Mesenchymal stem cell (in vitro differentiated cells and primary cell): ENCODE data around the gene OTOF.

ENCODE experiments used
- DNase-seq: peaks from one replicate; pipeline ENCODE4 v3.0.0-alpha.2; 2013
- H2AFZ ChIP-seq: one replicate; pipeline ENCODE4 v1.6.1; 2013; ENCODE audit warnings: low read depth, mild to moderate bottlenecking, control low read depth, inconsistent platforms, low read length, moderate library complexity
- H2AK5ac ChIP-seq: 2 replicates; pipeline ENCODE4 v1.6.1; 2013; ENCODE audit warnings: low read length, moderate library complexity, mild to moderate bottlenecking, inconsistent platforms; ENCODE audit not compliant: severe bottlenecking
- H2BK120ac ChIP-seq: one replicate; pipeline ENCODE4 v1.6.1; 2013; ENCODE audit warnings: low read depth, mild to moderate bottlenecking, inconsistent platforms, low read length, moderate library complexity
- H2BK12ac ChIP-seq, 2 experiments: one replicate each; pipeline ENCODE4 v1.6.1; 2013; ENCODE audit warnings: inconsistent platforms in 2 of 2, low read length in 2 of 2, mild to moderate bottlenecking in 2 of 2, moderate library complexity in 2 of 2, control low read depth in 1 of 2
- H2BK15ac ChIP-seq: one replicate; pipeline ENCODE4 v1.6.1; 2013; ENCODE audit warnings: mild to moderate bottlenecking, low read depth, inconsistent platforms; ENCODE audit not compliant: poor library complexity, severe bottlenecking
- H2BK5ac ChIP-seq: 2 replicates; pipeline ENCODE4 v1.6.1; 2013; ENCODE audit warnings: low read depth, mild to moderate bottlenecking, low read length, control low read depth, inconsistent platforms; ENCODE audit not compliant: poor library complexity, severe bottlenecking
- H3K14ac ChIP-seq, 2 experiments: one replicate each; pipeline ENCODE4 v1.6.1; 2013; ENCODE audit warnings: inconsistent platforms in 2 of 2, low read length in 2 of 2, control low read depth in 1 of 2, mild to moderate bottlenecking in 1 of 2, moderate library complexity in 1 of 2
- H3K18ac ChIP-seq, 2 experiments: one replicate each; pipeline ENCODE4 v1.6.1; 2013; ENCODE audit warnings: inconsistent platforms in 2 of 2, low read length in 2 of 2, control low read depth in 1 of 2, low read depth in 1 of 2, mild to moderate bottlenecking in 1 of 2
- H3K23ac ChIP-seq, 2 experiments: one replicate each; pipeline ENCODE4 v1.6.1; 2013; ENCODE audit warnings: inconsistent platforms in 2 of 2, low read length in 2 of 2, mild to moderate bottlenecking in 2 of 2, moderate library complexity in 2 of 2, control low read depth in 1 of 2
- H3K27ac ChIP-seq: 2 replicates; pipeline ENCODE4 v1.5.1; 2013; ENCODE audit warnings: mild to moderate bottlenecking, moderate library complexity, low read length, control low read depth, inconsistent platforms; ENCODE audit not compliant: poor library complexity, severe bottlenecking
- H3K27me3 ChIP-seq, 2 experiments: 2 replicates each; pipeline versions ENCODE4 v1.6.1 to v1.7.0; 2013; ENCODE audit warnings: low read length in 2 of 2, mild to moderate bottlenecking in 2 of 2, moderate library complexity in 2 of 2, control low read depth in 1 of 2, inconsistent platforms in 1 of 2; ENCODE audit not compliant: control insufficient read depth in 1 of 2, insufficient read depth in 1 of 2
- H3K36me3 ChIP-seq, 2 experiments: 2 replicates each; pipeline versions ENCODE4 v1.6.1 to v1.7.0; 2013; ENCODE audit warnings: low read length in 2 of 2, control low read depth in 1 of 2, inconsistent platforms in 1 of 2, low read depth in 1 of 2, mild to moderate bottlenecking in 1 of 2; ENCODE audit not compliant: insufficient read depth in 2 of 2, control insufficient read depth in 1 of 2
- H3K4ac ChIP-seq, 2 experiments: one replicate each; pipeline ENCODE4 v1.6.1; 2013; ENCODE audit warnings: inconsistent platforms in 2 of 2, low read length in 2 of 2, mild to moderate bottlenecking in 2 of 2, moderate library complexity in 2 of 2, control low read depth in 1 of 2, low read depth in 1 of 2
- H3K4me1 ChIP-seq: 2 replicates; pipeline ENCODE4 v1.6.1; 2013; ENCODE audit warnings: low read depth, low read length, control low read depth; ENCODE audit not compliant: control insufficient read depth, insufficient read depth
- H3K4me2 ChIP-seq: 2 replicates; pipeline ENCODE4 v1.6.1; 2013; ENCODE audit warnings: low read length, mild to moderate bottlenecking, inconsistent platforms; ENCODE audit not compliant: poor library complexity, severe bottlenecking
- H3K4me3 ChIP-seq, 2 experiments: 2 replicates each; pipeline versions ENCODE4 v1.5.1 to v1.7.0; 2013; ENCODE audit warnings: low read length in 2 of 2, mild to moderate bottlenecking in 2 of 2, control low read depth in 1 of 2, low read depth in 1 of 2; ENCODE audit not compliant: insufficient read depth in 1 of 2
- H3K79me1 ChIP-seq: replicated peaks from 2 replicates; pipeline ENCODE4 v1.6.1; 2013; ENCODE audit warnings: mild to moderate bottlenecking, control low read depth, low read length, inconsistent platforms; ENCODE audit not compliant: poor library complexity, severe bottlenecking
- H3K9ac ChIP-seq: 2 replicates; pipeline ENCODE4 v1.7.0; 2013; ENCODE audit warnings: mild to moderate bottlenecking, low read length, moderate library complexity
- H3K9me3 ChIP-seq: 2 replicates; pipeline ENCODE4 v1.7.0; 2013; ENCODE audit warnings: mild to moderate bottlenecking, low read length; ENCODE audit not compliant: control insufficient read depth
- H4K8ac ChIP-seq: one replicate; pipeline ENCODE4 v1.6.1; 2013; ENCODE audit warnings: inconsistent platforms, mild to moderate bottlenecking, low read length, moderate library complexity
- H4K91ac ChIP-seq: one replicate; pipeline ENCODE4 v1.6.1; 2013; ENCODE audit warnings: mild to moderate bottlenecking, low read length, inconsistent platforms
- WGBS: methylation state at CpG from one replicate; pipeline ENCODE4 v1.1.7; 2013; ENCODE audit warnings: mixed read lengths; 5-methylcytosine and 5-hydroxymethylcytosine counted together

OTOF gene

DNA sequence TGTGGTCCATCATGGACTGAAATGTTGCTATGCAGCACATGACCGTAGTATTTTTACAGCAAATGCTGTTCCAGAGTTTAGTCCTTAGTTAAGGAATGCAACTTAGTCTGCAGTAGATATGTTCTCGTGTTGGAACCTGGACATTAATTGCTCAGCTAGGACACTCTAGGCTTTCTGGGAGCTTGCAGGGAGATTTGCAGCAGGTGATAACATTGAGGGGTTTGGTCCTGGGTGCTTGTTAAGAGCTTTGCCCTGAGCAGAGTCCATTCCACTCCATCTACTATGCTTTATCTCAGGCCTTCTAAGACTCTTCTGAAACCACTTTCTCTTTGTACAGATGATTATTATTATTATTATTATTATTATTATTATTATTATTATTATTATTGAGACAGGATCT, 49.1 kb downstream of the OTOF start:
- H2BK15ac ChIP-seq = no peak overlapping the region
- H2AFZ ChIP-seq = no peak overlapping the region
- H2BK5ac ChIP-seq = no peak overlapping the region
- no peak overlapping the region for H2BK12ac ChIP-seq
- DNase-seq = no peak
- H3K4me1 ChIP-seq = no peaks in the 10 kb centered on the region
- no peaks in the 10 kb centered on the region for H3K36me3 ChIP-seq
- H4K8ac ChIP-seq = no peak overlapping the region
- H3K27me3 ChIP-seq = peaks cover 0 to 8% of the 10 kb centered on the region in 2 experiments
- no peak overlapping the region for H3K4me3 ChIP-seq
- no peak overlapping the region for H3K9ac ChIP-seq
- no peak overlapping the region for H3K4me2 ChIP-seq
- H3K4ac ChIP-seq = no peak overlapping the region
- no peaks in the 10 kb centered on the region for H3K79me1 ChIP-seq
- no peaks in the 10 kb centered on the region for H3K9me3 ChIP-seq
- H4K91ac ChIP-seq = no peak overlapping the region
- H2AK5ac ChIP-seq = no peak overlapping the region
- no peak overlapping the region for H3K23ac ChIP-seq
- H3K14ac ChIP-seq = no peak overlapping the region
- H3K27ac ChIP-seq = no peak overlapping the region
- WGBS = 90% methylated on average over 2 of the region's 2 CpGs
- no peak overlapping the region for H3K18ac ChIP-seq
- no peak overlapping the region for H2BK120ac ChIP-seq

DNA sequence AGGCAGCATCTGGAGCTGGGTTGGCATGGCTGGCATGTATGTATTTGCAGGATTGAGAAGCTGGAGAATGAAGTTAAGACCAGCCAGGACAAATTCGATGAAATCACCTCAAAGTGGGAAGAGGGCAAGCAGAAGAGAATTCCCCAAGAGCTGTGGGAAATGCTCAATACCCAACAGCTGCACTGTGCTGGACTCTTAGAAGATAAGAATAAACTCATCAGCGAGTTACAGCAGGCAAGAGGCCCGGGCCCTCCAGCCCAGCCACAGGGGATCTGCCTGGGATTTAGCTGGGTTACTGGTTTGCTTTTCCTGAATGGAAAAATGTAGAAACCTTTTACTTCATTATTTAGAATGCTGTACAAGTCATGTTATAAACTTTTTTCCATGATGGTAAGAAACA, 53.7 kb downstream of the OTOF start:
- Histone ChIP-seq H3K36me3 (no peaks in the 10 kb centered on the region), H2BK15ac (no peak overlapping the region), H3K14ac (no peak overlapping the region), H2AFZ (no peak overlapping the region), H4K8ac (no peak overlapping the region), H3K23ac (no peak overlapping the region), H3K27me3 (peaks cover 7 to 8% of the 10 kb centered on the region in 2 experiments), H3K4me2 (no peak overlapping the region), H3K9ac (no peak overlapping the region), H4K91ac (no peak overlapping the region), H3K18ac (no peak overlapping the region), H3K9me3 (no peaks in the 10 kb centered on the region), H2BK12ac (no peak overlapping the region), H3K4ac (no peak overlapping the region), H3K4me1 (no peaks in the 10 kb centered on the region), H2AK5ac (no peak overlapping the region), H3K4me3 (no peak overlapping the region), H2BK120ac (no peak overlapping the region), H3K27ac (no peak overlapping the region), H3K79me1 (no peaks in the 10 kb centered on the region), H2BK5ac (no peak overlapping the region)
- DNase-seq = no peak
- 70% methylated on average over 3 of the region's 3 CpGs for WGBS

DNA sequence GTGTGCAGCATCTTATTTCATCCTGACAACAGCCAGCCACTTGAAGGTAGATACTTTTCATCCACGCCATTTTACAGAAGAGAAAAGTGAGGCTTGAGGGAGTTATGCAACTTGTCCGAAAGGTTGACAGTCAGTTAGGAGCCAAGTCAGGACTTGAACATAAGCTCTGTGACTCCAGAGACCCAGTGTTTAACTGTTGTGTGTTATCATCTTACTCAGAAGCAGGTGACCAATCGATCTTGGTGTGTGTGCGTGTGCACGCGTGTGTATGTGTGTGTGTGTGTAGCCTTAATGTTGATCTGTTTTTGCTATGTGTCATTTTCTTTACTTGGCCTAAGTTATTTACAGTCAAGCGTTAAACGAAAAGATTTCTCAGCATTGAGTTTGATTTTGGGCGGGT, 54.2 kb downstream of the OTOF start:
- Histone ChIP-seq H3K14ac (no peak overlapping the region), H3K9me3 (no peaks in the 10 kb centered on the region), H2AFZ (no peak overlapping the region), H3K18ac (no peak overlapping the region), H3K4ac (no peak overlapping the region), H2BK12ac (no peak overlapping the region), H3K9ac (no peak overlapping the region), H2BK15ac (no peak overlapping the region), H3K79me1 (no peaks in the 10 kb centered on the region), H2BK120ac (no peak overlapping the region), H3K4me2 (no peak overlapping the region), H3K36me3 (no peaks in the 10 kb centered on the region), H4K91ac (no peak overlapping the region), H4K8ac (no peak overlapping the region), H3K23ac (no peak overlapping the region), H3K27ac (no peak overlapping the region), H3K4me1 (no peaks in the 10 kb centered on the region), H2AK5ac (no peak overlapping the region), H2BK5ac (no peak overlapping the region), H3K4me3 (no peak overlapping the region), H3K27me3 (peaks cover 7 to 8% of the 10 kb centered on the region in 2 experiments)
- 92% methylated on average over 9 of the region's 9 CpGs for WGBS
- DNase-seq = no peak

DNA sequence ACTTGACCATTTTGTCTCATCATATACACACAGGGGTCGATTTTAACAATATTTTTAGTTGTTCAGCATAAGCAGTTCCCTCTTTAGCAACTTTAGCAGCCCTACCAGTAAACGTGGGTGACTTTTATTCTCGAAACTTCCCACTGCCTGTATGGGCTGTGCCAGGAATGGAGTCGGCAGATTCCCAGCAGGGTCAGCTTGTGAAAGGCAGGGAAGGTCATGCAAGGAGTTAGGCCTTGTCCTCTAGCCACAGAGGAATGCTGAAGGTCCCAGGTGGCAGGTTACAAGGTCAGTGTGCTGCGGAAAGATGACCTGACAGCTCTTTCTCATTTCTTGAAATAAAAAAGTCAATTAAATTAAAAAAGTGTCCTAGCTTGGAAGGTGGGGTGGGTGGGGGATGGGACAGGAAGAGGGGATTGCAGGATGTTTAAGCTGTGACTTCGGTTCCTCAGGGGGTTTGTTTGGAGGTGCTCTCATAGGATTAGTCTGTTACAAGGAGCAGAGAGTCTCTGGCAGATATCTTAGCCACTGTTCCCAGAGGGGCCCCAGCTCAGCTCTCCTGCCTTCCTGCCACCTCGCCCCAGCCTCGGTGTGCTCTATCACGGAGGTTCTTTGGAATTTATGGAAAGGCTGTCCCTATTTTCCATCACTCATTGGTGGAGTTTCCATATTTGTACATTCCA, 54.8 kb downstream of the OTOF start:
- Histone ChIP-seq H3K4ac (no peak overlapping the region), H2AFZ (no peak overlapping the region), H3K36me3 (no peaks in the 10 kb centered on the region), H4K91ac (no peak overlapping the region), H3K9me3 (no peaks in the 10 kb centered on the region), H2AK5ac (no peak overlapping the region), H3K79me1 (no peaks in the 10 kb centered on the region), H2BK12ac (no peak overlapping the region), H3K4me1 (no peaks in the 10 kb centered on the region), H4K8ac (no peak overlapping the region), H3K9ac (no peak overlapping the region), H2BK15ac (peak overlapping the region; percentile 2), H3K18ac (no peak overlapping the region), H3K27ac (no peak overlapping the region), H3K4me3 (no peak overlapping the region), H3K14ac (no peak overlapping the region), H3K23ac (no peak overlapping the region), H2BK5ac (no peak overlapping the region), H2BK120ac (no peak overlapping the region), H3K4me2 (no peak overlapping the region), H3K27me3 (peaks cover 7 to 9% of the 10 kb centered on the region in 2 experiments)
- WGBS = 49% methylated on average over 9 of the region's 9 CpGs
- DNase-seq = no peak
